HG02970 (cell line): ENCODE results near the gene HEMGN.
"Not testable (repeated sequence)": the region's sequence is repeated elsewhere in the genome, so short reads cannot be mapped to it uniquely, and the experiment has no call there.

Source experiments
- ATAC-seq: cut with Tn5 transposase; IDR thresholded peaks from one replicate; pipeline ENCODE4 v1.9.1; 2021; ENCODE audit warnings: mild to moderate bottlenecking, moderate library complexity, moderate number of reproducible peaks; ENCODE audit not compliant: unreplicated experiment, low FRiP score

HEMGN gene

DNA sequence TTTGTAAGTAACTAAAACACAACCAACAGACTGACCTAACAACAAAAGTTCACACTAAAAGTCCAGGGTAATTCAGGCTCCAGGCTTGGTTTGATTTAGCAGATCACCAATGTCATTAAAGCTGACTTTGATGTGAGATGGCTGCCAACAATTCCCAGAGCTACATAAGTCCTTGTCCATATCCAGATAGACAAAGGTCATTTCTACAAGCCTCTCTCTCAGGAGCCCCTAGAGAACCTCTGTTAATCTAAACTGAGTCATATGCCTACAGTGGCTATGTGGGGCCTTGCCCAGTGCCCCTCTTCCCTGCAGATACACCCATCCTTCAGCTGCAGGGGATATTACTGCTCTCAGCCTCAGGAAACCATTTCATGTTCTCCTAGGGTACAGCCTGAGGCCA lies 26.9 kb upstream of the HEMGN start:
- no peak for ATAC-seq

DNA sequence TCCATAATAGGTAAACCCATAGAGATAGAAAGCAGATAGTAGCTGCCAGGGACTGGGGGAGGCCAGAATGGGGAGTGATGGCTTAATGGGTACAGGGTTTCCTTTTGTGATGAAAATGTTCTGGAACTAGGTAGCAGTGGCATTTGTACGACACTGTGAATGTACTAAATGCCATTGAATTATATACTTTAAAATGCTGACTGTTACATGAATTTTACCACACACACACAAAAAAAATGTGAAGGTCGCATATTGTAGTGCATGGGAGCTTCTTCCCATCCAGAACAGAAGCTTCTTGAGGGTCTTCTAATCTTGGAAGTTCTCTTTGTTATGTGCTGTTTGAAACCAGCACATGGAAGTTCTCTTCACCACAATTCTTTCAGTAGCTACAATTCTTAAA lies 25.3 kb upstream of the HEMGN start:
- ATAC-seq = no peak

DNA sequence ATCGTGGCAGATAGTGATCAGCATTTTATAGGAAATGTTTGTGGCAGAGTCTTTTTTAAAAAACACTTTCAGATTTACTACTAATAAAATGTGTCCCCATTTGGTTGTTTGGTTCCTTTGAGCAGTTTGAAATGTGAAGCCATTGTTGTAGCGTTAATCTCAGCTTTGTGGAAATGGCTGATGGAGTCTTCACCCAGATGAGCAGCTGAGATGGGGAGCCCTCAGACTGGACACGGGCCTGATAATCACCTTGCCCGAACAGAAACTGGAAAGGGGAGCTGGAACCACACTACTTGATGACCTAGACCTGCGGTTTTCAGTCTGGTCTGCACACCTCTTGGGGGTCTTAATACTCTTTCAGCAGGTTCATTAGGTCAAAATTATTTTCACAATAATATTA lies 24.6 kb upstream of the HEMGN start:
- ATAC-seq = no peak

DNA sequence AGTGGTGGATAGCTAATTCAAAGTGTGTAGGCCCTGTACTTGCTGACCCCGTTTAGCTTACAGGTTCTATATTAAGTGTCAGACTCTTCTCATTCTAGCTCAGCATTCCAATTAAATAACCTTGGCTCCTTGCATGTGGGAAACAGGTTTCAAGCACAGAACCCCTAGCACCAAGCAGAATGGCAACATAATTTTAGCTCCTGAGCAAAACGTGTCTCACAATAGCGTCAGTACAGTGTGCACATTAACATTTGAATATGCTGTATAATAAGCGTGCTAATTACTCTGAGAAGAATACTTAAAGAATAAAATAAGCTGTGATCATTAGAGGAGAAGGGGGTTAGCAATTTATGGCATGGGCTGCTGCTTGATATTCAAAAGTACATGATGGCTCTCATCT lies 24.2 kb upstream of the HEMGN start:
- no peak for ATAC-seq

DNA sequence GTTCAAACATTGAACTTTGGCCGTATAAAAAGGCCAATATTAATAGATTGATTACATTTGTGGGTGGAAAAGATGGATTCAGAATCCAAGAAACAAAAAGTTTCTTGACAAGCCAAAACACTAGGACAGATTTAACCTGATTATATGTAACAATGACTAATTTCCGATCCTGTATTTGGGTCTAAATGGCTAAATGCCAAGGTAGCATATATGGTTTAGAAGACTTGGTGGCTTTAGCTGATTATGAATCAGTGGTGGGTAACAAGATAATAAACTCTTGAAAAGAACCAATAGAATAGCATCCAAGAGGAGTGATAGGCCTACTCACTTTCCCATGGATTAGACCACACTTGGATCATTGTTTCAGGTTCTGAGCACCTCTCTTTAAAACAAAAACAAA lies 23.4 kb upstream of the HEMGN start:
- ATAC-seq = no peak

DNA sequence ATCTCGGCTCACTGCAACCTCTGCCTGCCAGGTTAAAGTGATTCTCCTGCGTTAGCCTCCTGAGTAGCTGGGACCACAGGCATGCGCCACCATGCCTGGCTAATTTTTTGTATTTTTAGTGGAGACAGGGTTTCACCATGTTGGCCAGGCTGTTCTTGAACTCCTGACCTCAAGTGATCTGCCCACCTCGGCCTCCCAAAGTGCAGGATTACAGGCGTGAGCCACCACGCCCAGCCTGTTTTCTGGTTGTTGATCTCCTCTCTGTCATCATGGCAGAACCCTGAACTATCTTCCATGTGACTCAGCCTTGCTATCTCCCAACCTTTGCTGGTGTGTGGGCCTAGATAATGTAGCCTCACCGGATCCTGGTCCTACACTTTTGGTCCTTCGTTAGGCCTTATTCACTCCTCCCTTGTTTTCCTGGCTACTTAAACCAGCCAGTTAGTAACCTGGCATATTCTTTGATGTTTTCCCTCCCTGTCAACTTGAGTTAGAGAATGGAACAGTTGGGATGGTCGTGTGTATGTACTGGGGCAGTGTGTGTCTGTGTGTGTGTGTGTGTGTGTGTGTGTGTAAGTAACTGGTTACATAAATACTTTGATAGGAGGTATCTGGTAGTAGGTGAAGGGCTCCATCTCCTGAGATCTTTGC lies 22.8 kb upstream of the HEMGN start:
- not testable (repeated sequence) for ATAC-seq

DNA sequence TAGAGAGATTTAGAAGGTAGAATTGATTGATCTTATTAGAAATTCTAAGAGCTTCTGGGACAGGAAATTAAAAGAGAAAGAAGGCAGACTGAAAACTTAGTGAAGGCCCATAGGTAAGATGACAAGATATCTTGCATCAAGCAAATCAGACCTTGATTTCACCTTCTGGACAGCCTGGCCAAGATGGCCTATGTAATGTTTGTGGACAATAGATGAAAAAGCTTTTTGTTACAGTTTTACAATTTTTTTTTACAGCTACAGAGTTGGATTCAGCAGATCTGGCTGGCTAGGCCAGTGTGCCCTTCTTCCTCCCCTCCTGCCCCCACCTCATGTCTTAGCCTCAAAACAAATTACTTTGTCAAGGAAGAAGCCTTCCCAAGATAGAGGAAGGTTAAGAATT lies 21.6 kb upstream of the HEMGN start:
- no peak for ATAC-seq

DNA sequence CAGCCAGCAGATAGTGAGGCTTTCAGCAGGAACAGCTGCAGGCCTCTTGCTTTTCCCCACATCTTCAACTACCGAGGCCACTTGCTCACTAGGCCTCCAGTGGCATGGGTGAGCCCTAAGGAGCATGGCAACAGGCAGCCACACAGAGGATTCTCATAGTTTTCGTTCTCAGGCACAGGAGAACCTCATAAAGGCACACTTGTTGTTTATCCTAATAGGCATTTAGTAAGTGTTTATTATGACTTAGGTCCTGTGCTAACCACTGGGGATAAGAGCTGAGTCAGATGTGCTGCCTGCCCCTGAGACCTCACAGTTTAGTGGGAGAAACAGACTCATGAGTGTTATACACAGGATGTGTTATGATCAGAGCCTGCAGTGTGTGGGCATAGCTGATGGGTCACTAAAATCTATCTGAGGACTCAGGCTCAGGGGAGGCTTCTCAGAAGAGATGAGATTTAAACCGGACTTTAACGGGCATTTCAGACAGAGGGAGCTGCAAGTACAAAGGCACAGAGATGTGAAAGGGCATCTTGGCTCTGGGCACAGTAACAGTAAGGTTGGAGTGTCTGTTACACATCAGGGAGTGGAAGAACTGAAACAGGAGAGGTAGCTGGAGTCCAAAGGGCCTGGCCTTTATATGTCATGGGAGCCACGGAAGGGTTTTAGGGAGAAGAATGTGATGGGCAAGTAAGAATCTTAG lies 21.0 kb upstream of the HEMGN start:
- no peak for ATAC-seq

DNA sequence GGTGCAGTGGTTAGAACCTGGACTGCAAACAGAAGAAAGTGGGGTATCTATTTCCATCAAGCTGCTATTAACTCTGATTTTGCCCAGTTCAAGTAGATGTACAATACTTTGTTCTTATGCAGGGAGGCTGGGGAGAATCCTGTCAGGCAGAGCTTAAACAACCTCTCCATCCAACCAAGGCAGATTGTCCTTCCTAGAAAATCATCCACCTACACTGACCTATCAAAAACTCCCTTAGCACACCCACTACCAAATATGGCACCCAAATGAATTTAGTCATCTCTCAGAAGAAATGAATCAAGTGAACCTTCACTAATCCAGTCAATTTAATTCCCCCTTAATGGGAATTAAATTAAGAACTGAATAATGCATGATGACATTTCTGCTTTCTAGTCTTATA lies 18.4 kb upstream of the HEMGN start:
- no peak for ATAC-seq

DNA sequence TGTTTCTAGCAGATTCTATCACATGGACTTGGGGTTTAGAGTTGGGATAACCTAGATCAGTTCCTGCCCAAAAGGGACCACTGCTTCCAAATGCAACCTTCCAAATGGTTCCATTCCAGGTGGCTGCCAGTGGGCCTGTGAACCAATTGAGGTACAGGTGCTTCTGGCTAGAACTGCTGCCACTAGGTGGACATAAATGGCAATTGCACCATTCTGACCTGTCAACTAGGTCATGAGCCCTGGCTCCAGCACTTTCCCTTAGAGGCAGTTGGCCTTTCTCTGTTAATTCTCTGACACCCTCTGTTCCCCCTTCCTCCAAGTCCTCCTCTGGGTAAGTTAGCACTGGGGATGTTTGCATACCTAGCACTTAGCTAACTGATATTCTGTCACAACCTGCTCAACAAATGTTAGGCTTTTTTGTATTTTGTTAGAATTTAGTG lies 16.6 kb upstream of the HEMGN start:
- no peak for ATAC-seq

DNA sequence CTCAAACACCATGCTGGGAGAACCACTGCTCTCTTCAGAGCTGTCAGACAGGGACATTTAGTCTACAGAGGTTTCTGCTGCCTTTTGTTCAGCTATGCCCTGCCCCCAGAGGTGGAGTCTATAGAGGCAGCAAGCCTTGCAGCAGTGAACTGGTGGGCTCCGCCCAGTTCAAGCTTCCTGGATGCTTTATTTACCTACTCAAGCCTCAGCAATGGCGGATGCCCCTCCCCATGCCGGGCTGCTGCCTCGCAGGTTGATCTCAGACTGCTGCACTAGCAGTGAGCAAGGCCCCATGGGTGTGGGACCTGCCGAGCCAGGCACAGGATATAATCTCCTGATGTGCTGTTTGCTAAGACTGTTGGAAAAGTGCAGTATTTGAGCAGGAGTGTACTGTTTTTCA lies 12.9 kb upstream of the HEMGN start:
- ATAC-seq = not testable (repeated sequence)

DNA sequence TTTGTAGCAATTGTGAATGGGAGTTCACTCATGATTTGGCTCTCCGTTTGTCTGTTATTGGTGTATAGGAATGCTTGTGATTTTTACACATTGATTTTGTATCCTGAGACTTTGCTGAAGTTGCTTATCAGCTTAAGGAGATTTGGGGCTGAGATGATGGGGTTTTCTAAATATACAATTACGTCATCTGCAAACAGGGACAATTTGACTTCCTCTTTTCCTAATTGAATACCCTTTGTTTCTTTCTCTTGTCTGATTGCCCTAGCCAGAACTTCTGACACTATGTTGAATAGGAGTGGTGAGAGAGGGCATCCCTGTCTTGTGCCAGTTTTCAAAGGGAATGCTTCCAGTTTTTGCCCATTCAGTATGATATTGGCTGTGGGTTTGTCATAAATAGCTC lies 9.1 kb upstream of the HEMGN start:
- not testable (repeated sequence) for ATAC-seq

DNA sequence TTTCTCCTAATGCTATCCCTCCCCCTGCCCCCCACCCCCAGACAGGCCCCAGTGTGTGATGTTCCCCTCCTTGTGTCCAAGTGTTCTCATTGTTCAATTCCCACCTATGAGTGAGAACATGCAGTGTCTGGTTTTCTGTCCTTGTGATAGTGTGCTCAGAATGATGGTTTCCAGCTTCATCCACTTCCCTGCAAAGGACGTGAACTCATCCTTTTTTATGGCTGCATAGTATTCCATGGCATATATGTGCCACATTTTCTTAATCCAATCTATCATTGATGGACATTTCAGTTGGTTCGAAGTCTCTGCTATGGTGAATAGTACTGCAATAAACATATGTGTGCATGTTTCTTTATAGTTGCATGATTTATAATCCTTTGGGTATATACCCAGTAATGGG lies 7.5 kb upstream of the HEMGN start:
- ATAC-seq = not testable (repeated sequence)

DNA sequence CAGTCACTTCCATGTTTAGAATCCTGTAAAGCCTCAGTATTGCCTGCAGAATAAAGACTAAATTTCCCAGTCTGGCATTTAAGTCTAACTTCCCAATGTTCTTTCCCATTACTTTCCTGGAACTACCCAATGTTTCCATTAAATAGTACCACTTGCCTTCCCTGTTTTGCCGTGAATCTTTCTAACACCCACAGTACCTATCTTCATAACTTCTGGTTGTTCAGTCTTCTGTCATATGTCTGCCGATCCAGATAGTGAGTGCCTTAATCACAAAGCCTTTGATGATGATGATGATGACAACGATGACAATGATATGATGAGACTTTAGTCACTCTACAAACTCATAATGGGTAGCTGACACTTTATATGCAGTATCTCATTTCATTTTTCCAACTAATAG lies 6.6 kb upstream of the HEMGN start:
- no peak for ATAC-seq

DNA sequence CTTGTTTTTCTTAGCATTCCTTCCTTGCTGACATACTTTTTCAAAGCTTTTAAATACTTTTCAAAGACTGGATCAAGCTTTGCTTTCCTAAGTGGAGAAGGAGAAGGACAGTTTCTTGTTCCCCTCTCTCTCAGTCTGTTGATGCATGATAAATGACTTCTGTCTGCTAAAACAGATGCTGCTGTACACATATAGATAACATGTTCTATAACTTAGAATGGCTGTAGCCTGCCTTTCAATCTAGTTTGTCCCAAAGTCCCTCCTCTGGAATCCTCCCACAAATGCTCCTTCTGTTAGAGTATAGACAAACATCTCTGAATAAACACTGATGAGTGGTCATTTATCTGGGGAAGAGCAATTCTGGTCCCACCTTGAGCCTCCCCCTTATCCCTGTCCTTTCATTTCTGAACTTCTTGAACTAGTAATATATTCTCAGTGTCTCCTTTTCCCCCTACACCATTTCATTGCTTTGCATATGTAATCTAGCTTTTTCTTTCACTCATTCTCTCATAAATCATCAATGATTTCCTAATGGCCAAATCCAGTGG lies 5.4 kb upstream of the HEMGN start:
- no peak for ATAC-seq

DNA sequence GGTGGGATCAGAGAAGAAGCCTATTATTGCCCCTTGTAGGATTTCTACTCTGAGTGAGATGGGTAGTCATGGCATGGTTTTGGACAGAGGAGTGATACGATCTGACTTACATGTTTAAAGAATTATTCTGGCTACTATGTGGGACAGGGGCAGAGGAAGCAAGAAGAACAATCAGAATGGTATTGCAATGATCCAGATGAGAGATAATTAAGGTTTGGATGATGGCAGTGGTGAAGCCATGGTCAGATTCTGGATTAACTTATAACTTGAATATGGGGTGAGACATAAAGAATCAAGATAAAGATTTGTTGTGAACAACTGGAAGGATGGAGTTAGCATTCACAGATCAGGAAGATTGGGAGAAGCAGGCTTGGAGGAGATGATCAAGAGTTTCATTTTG lies 3.4 kb upstream of the HEMGN start:
- no peak for ATAC-seq

DNA sequence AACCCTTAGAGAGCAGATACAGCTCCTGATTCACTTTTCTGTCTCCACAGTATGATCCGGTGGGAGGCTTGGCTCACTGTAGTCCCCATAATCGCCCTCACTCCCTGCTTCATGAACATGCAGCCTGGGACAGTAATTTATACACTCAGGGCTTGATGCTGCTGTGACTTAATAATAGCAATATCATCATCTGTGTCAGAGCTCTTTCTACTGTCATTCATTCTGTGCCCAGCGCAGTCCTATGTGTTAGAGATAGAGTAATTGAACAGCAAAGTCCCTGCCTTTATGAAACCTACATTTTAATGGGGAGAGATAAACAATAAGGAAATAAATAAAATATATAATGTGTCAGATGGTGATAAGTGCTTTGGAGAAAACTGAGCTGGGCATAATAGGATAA lies 2.8 kb upstream of the HEMGN start:
- no peak for ATAC-seq

DNA sequence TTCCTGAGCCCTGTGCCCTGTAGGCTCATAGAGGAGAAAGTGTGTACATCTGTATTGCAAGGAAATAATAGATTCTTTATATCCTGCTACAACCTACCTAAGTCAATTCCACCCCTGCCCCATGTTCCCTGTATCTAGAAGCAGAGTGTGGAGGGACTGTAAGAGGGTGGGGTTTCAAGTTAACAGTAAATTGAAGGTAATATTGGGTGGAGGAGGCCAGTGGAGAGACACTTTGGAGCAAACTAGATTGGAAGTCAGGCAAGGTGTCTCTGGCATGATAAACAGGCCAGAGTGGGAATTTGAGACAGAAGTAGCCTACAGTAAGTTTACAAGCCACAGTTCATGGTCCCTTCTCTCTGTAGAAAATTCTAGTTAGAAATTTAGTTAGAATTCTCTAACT lies 2.3 kb upstream of the HEMGN start:
- no peak for ATAC-seq

DNA sequence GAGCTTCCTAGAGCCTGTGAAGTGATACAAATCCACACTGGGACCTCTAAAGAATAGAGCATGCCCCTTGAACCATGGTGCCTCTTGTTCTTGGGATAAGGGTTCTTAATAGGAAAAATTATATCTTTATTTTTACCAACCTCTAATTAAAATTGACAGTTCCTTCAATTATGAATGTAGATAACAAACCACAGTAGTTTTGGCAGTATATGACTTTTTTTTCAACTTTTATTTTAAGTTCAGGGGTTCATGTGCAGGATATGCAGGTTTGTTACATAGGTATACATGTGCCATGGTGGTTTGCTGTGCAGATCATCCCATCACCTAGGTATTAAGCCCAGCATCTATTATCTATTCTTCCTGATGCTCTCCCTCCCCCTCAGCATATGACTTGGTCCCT lies 974 bp downstream of the HEMGN start:
- no peak for ATAC-seq

DNA sequence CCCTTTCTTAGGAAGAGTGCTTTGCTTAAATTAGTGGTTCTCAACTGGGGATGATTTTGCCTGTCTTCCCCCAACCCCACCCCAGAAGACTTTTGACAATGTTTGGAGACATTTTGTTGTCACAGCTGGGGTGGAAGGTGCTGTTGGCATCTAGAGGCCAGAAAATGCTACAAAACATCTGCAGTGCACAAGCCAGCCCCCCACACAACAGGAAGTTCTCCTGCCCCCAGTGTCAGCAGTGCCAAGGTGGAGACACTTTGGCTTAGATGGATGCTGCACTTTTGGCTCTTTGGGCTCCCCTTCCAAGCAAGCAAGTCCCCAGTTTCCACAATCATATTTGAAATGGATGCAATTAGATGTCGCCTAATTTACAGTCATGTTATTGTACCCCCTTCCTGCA lies 2.7 kb downstream of the HEMGN start:
- ATAC-seq = no peak

DNA sequence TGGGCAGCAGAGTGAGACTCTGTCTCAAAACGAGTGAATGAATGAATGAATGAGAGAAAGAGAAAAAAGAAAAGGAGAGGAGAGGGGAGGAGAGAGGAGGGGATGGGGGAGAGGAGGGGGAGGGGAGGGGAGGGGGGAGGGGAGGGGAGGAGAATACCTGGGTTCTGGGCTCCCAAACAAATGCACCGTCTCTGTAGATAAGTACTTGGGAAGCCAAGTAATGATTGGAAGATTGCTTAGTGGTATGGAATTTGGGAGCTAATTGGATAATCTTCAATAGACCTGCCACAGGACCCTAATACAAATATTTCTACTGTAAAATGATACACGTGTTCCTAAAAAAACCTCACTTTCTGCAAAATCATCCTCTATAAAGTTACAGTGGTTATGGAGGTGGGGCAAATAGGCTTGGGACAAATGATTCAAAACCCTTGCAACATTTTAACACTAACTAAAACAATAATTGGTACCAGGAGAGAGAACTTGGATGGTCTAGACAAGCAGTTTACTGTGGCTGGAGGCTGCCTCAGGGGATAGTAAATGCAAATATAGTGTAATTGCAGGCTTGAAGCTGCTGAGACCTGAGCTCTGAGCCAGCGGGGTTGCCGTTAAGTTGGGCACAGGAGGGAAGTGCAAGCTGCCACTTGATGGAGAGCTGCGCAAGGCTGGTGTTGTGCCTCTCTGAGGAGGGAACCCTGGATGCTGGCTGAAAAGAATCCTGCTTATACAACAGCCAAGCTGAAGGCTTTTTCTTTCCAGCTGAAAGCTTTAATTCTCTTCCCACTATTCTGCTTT lies 3.5 kb downstream of the HEMGN start:
- no peak for ATAC-seq
